HTERT RPE-1 (cell line): ENCODE measurements around the gene SPRED1.

Experiments used
- in situ Hi-C: fragments of 300-500 bp; cut with MboI; formaldehyde crosslinking; loops from 4 replicates; pipeline ENCODE4 v1.14.3; 2020; ENCODE audit warnings: low sequenced_read_pairs

SPRED1 gene

GRCh38 chr15:38252481-38253350 lies at the start of gene SPRED1:
SPRED1 (plus strand) TSS chr15:38252836; CDS start chr15:38253186, 350 bp downstream.
- in situ Hi-C loops, result no loop called here

GRCh38 chr15:38205526-38206272 lies 46.9 kb upstream of the SPRED1 start:
- in situ Hi-C loops, result no loop called here

- in situ Hi-C loops, result no loop called here
Measured at GRCh38 chr15:38207621-38208020, 45.0 kb upstream of the SPRED1 start.

GRCh38 chr15:38208206-38208605 lies 44.4 kb upstream of the SPRED1 start:
- in situ Hi-C loops, result no loop called here

GRCh38 chr15:38208779-38209178 lies 43.9 kb upstream of the SPRED1 start:
- in situ Hi-C loops, result no loop called here

- in situ Hi-C loops, result no loop called here
Measured at GRCh38 chr15:38211249-38211648, 41.4 kb upstream of the SPRED1 start.

GRCh38 chr15:38211811-38212210 lies 40.8 kb upstream of the SPRED1 start:
- in situ Hi-C loops, result no loop called here

GRCh38 chr15:38212729-38213351 lies 39.8 kb upstream of the SPRED1 start:
- in situ Hi-C loops, result no loop called here

GRCh38 chr15:38213356-38213755 lies 39.3 kb upstream of the SPRED1 start:
- in situ Hi-C loops, result no loop called here

- in situ Hi-C loops, result no loop called here
Measured at GRCh38 chr15:38215707-38216106, 36.9 kb upstream of the SPRED1 start.

- in situ Hi-C loops, result no loop called here
Measured at GRCh38 chr15:38216763-38217162, 35.9 kb upstream of the SPRED1 start.

- in situ Hi-C loops, result no loop called here
Measured at GRCh38 chr15:38217191-38217595, 35.4 kb upstream of the SPRED1 start.

GRCh38 chr15:38217788-38218609 lies 34.6 kb upstream of the SPRED1 start:
- in situ Hi-C loops, result no loop called here

GRCh38 chr15:38220606-38221273 lies 31.9 kb upstream of the SPRED1 start:
- in situ Hi-C loops, result no loop called here

- in situ Hi-C loops, result no loop called here
Measured at GRCh38 chr15:38224486-38224885, 28.1 kb upstream of the SPRED1 start.

- in situ Hi-C loops, result no loop called here
Measured at GRCh38 chr15:38225381-38225780, 27.3 kb upstream of the SPRED1 start.

GRCh38 chr15:38226608-38227266 lies 25.9 kb upstream of the SPRED1 start:
- in situ Hi-C loops, result no loop called here

GRCh38 chr15:38227941-38228340 lies 24.7 kb upstream of the SPRED1 start:
- in situ Hi-C loops, result no loop called here

- in situ Hi-C loops, result no loop called here
Measured at GRCh38 chr15:38228618-38229017, 24.0 kb upstream of the SPRED1 start.
